Ascending aorta (tissue), 2 donors: Measurements from ENCODE around the gene ORC5. TPM values are rescaled to one million over a fixed set of nuclear protein-coding genes. Genes with fewer than 3 reads are reported as not detected.
A peak's percentile ranks its signal among the peaks of the same experiment; 100 is the strongest.

Source experiments
- DNase-seq, 2 donors: peaks; one replicate each; pipeline ENCODE4 v3.0.0-alpha.2; 2019; ENCODE audit warnings: low spot score in 2 of 2
- H3K27ac ChIP-seq, 2 donors: fragments of 200-600 bp; sonication (generic); one replicate each; pipeline ENCODE4 v1.5.1; 2016 to 2017; ENCODE audit warnings: mild to moderate bottlenecking in 1 of 2
- H3K27me3 ChIP-seq: fragments of 200-600 bp; sonication (generic); one replicate; pipeline ENCODE4 v1.5.1; 2017
- H3K36me3 ChIP-seq, 2 donors: fragments of 200-600 bp; sonication (generic); one replicate each; pipeline ENCODE4 v1.5.1; 2016
- H3K4me1 ChIP-seq, 2 donors: fragments of 200-600 bp; sonication (generic); one replicate each; pipeline ENCODE4 v1.5.1; 2016 to 2017; ENCODE audit warnings: mild to moderate bottlenecking in 1 of 2
- H3K4me3 ChIP-seq, 2 donors: fragments of 200-600 bp; sonication (generic); one replicate each; pipeline ENCODE4 v1.5.1; 2016 to 2017; ENCODE audit warnings: mild to moderate bottlenecking in 1 of 2
- H3K9me3 ChIP-seq, 2 donors: fragments of 200-600 bp; sonication (generic); one replicate each; pipeline ENCODE4 v1.5.1; 2016
- intact Hi-C: fragments of 100-400 bp; cut with DNase I; formaldehyde crosslinking; loops from one replicate; pipeline ENCODE4 v1.15.1; 2023
- total RNA-seq: library from RNA; depleted of rRNA; stranded (reverse); fragments of >200 nt; gene quantifications from one replicate; pipeline ENCODE4 v1.1.0, GENCODE V29; 2016
- TF ChIP-seq, protein P1 (sequence below), 3 experiments: fragments of 200-600 bp in 2 of 3; fragments of 450-650 bp in 1 of 3; sonication (generic) in 2 of 3; IDR thresholded peaks; one replicate each; pipeline ENCODE4 v1.5.1; 2016 to 2019; ENCODE audit warnings: antibody characterized with exemption in 3 of 3, mild to moderate bottlenecking in 1 of 3, moderate library complexity in 1 of 3

The ORC5 gene
- total RNA-seq, 1 donor from 2014 or later = 46.2 TPM

DNA sequence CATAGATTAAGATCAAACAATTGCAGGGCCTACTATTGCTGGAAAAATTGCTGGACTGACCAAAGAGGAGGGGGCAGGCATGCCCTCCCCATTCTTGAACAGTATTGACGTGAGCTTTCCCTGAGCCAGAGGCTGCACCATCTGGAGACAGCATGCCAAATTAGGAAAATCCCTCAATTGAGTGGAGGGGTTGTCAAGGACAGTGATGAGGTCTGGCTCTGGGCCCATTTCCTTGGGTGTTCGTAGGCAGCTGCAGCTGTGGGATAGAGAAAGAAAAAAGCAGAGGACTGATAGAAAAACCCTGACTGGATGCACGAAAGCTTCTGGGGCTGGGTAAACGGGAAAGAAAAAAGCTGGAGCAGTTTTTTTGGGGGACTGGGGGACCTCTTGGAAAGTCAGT is 22.8 kb upstream of the ORC5 start:
- Histone ChIP-seq H3K9me3 (no peaks in the 10 kb centered on the region), H3K27me3 (no peaks in the 10 kb centered on the region), H3K4me1 (no peaks in the 10 kb centered on the region), H3K27ac (no peak overlapping the region), H3K36me3 (no peaks in the 10 kb centered on the region), H3K4me3 (no peak overlapping the region)
- TF ChIP-seq, protein P1, sequence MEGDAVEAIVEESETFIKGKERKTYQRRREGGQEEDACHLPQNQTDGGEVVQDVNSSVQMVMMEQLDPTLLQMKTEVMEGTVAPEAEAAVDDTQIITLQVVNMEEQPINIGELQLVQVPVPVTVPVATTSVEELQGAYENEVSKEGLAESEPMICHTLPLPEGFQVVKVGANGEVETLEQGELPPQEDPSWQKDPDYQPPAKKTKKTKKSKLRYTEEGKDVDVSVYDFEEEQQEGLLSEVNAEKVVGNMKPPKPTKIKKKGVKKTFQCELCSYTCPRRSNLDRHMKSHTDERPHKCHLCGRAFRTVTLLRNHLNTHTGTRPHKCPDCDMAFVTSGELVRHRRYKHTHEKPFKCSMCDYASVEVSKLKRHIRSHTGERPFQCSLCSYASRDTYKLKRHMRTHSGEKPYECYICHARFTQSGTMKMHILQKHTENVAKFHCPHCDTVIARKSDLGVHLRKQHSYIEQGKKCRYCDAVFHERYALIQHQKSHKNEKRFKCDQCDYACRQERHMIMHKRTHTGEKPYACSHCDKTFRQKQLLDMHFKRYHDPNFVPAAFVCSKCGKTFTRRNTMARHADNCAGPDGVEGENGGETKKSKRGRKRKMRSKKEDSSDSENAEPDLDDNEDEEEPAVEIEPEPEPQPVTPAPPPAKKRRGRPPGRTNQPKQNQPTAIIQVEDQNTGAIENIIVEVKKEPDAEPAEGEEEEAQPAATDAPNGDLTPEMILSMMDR (IDR thresholded peaks at IDR 0.05) = no peak
- intact Hi-C loops = loop anchor here (5.0 kb wide), 2 partner anchors 617 to 687 kb away; no protein-coding TSS in a partner anchor
- no peak for DNase-seq

DNA sequence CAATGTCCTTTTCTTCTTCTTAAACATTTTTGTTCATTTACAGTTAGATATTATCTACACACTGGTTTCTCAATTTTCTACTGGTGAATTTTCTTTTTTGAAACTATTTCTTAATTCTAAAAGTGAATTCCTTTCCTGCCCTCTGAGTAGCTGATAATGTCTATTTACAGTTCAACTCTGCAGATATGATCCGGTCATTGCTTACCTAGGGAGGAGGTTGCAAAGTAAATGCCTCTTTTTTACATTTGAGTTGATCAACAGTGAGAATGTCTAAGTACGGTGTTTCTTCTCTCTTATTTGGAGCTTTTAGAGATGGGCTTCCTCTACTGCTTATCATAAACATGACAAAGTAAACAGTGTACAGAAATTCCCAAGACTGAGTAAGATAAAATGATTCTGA is 20.6 kb upstream of the ORC5 start:
- no peaks in the 10 kb centered on the region for H3K36me3 ChIP-seq
- H3K9me3 ChIP-seq = no peaks in the 10 kb centered on the region
- no peak for DNase-seq
- TF ChIP-seq, protein P1 (IDR thresholded peaks at IDR 0.05) = no peak
- H3K4me3 ChIP-seq = no peak overlapping the region
- intact Hi-C loops = no loop called here
- no peaks in the 10 kb centered on the region for H3K4me1 ChIP-seq
- H3K27me3 ChIP-seq = no peaks in the 10 kb centered on the region
- H3K27ac ChIP-seq = no peak overlapping the region

DNA sequence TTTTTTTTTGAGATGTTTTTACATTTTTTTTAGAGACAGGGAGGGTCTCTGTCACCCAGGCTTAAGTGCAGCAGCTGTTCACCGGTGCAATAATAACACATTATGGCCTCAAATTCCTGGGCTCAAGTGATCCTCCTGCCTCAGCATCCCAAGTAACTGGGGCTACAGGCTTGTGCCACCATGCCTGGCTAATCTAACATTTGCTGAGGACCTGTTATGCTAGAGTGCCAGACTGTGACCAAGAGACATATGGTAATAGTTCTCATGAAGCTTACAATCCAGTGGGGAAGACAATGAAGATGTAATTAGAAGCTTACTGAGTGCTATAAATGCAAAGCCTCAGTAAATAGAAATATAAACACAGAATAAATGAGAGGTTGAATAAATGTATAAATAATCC is 17.6 kb upstream of the ORC5 start:
- Histone ChIP-seq H3K36me3 (no peaks in the 10 kb centered on the region), H3K9me3 (peaks cover 0 to 6% of the 10 kb centered on the region in 2 donors), H3K27me3 (no peaks in the 10 kb centered on the region), H3K4me3 (no peak overlapping the region), H3K27ac (no peak overlapping the region), H3K4me1 (no peaks in the 10 kb centered on the region)
- no peak for DNase-seq
- TF ChIP-seq, protein P1 (IDR thresholded peaks at IDR 0.05) = no peak
- intact Hi-C loops = no loop called here

DNA sequence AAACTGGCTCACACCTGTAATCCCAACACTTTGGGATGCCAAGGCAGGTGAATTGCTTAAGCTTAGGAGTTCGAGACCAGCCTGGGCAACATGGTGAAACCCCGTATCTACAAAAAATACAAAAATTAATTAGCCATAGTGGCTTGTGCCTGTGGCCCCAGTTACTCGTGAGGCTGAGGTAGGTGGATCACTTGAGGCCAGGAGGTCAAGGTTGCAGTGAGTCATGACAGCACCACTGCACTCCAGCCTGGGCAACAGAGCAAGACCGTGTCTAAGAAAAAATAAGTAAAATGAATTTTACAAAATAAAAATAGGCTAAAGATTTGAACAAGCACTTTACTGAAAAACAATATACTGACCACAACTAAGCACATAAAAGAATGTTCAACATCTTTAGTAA is 9.8 kb upstream of the ORC5 start:
- Histone ChIP-seq H3K4me1 (no peaks in the 10 kb centered on the region), H3K9me3 (peaks cover 0 to 11% of the 10 kb centered on the region in 2 donors), H3K36me3 (no peaks in the 10 kb centered on the region), H3K27me3 (no peaks in the 10 kb centered on the region), H3K27ac (no peak overlapping the region), H3K4me3 (no peak overlapping the region)
- TF ChIP-seq, protein P1 (IDR thresholded peaks at IDR 0.05) = no peak
- intact Hi-C loops = no loop called here
- no peak for DNase-seq

DNA sequence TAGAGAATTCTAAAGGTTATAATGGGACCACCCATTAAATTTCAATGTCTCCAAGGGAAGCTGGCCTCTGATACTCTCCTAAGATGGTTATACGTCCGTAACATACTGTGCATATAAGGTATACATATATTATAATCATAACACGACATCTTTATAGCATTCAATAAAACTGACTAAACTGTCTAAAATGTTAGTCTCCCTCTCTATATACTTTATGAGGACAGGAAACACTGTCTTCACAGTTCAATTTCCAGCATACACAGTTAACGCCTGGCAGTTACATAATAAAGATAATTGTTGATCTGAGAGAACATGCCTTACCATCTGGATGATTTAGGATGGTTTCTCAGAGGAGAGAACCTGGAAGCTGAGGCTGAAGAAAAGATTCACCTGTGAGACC is 1.2 kb upstream of the ORC5 start:
- Histone ChIP-seq H3K9me3 (no peaks in the 10 kb centered on the region), H3K4me3 (no peak overlapping the region), H3K27ac (no peak overlapping the region), H3K36me3 (no peaks in the 10 kb centered on the region), H3K4me1 (peaks cover 0 to 13% of the 10 kb centered on the region in 2 donors), H3K27me3 (no peaks in the 10 kb centered on the region)
- DNase-seq = no peak
- intact Hi-C loops = loop anchor here (10.0 kb wide), 1 partner anchor 1316 kb away; the partner anchor contains the start of gene PUS7
- TF ChIP-seq, protein P1 (IDR thresholded peaks at IDR 0.05) = no peak

DNA sequence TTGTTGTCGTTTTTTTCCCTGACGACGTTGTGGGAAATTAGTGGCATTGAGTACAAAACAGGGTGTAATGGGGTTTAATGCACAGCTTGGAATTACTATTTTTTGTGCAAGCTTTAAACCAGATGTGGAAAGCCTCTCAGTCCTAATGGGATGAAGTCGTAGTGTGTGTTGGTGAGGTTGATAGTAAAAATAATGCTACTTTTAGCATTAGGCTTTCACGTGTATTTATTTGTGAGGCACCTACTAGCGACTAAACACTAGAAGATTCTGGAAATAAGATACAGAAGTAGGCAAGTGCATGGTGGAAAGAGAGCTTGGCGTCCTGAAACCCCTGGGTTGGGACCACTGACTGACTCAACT is 588 bp upstream of the ORC5 start:
- intact Hi-C loops = loop anchor here (10.0 kb wide), 1 partner anchor 1316 kb away; the partner anchor contains the start of gene PUS7
- peak overlapping the region; percentile 72 to 79 for H3K4me3 ChIP-seq
- H3K27ac ChIP-seq = peak overlapping the region; percentile 78 to 85
- H3K36me3 ChIP-seq = peaks cover 0 to 5% of the 10 kb centered on the region in 2 donors
- no peaks in the 10 kb centered on the region for H3K27me3 ChIP-seq
- H3K4me1 ChIP-seq = peaks cover 0 to 13% of the 10 kb centered on the region in 2 donors
- H3K9me3 ChIP-seq = no peaks in the 10 kb centered on the region
- TF ChIP-seq, protein P1 (IDR thresholded peaks at IDR 0.05) = no peak
- DNase-seq = no peak
